ENCODE results near the gene L3MBTL4. TPM values are rescaled to one million over a fixed set of nuclear protein-coding genes. Genes with fewer than 3 reads are reported as not detected.

The L3MBTL4 gene
- total RNA-seq, 1 experiment from 2014 or later: not detected

- ATAC-seq (no peak), DNase-seq (ENCODE audit: low read depth, low spot score) (no peak)
- peaks cover 10 to 43% of the 10 kb centered on the region in 2 experiments; a peak in 2 of 4 replicates for H3K9me3 ChIP-seq (ENCODE audit: control insufficient read depth in 1 of 2, insufficient read depth in 1 of 2, low read depth in 1 of 2, low read length in 2 of 2)
- H3K4me1 ChIP-seq (ENCODE audit: control insufficient read depth in 1 of 2, insufficient read depth in 2 of 2, low read length in 2 of 2): no peaks in the 10 kb centered on the region
- H2AFZ ChIP-seq (ENCODE audit: low read depth, low read length, poor library complexity, severe bottlenecking): no peak overlapping the region
- no peak overlapping the region for H3K27ac ChIP-seq (ENCODE audit: low read depth, low read length)
- BruUV-seq (replicated peaks): no TSS peak
- RAD21 ChIA-PET (ENCODE audit: low non-redundant PET in 1 of 2, low total read pairs in 2 of 2, uncharacterized antibody in 2 of 2, unreplicated experiment in 2 of 2): no interaction called here
- no peaks in the 10 kb centered on the region for H4K20me1 ChIP-seq (ENCODE audit: insufficient read depth)
- no peaks in the 10 kb centered on the region for H3K9me2 ChIP-seq (ENCODE audit: insufficient read depth)
- H3K79me2 ChIP-seq (ENCODE audit: insufficient read depth, low read length): no peaks in the 10 kb centered on the region
- no peaks in the 10 kb centered on the region for H3K36me3 ChIP-seq (ENCODE audit: control insufficient read depth in 1 of 2, insufficient read depth in 2 of 2, low read length in 2 of 2)
- H3K9ac ChIP-seq (ENCODE audit: low read length): no peak overlapping the region
- H3K27me3 ChIP-seq (ENCODE audit: insufficient read depth, low read length): no peaks in the 10 kb centered on the region
- no peak for TF ChIP-seq FOSL1 (IDR thresholded peaks at IDR 0.05; ENCODE audit: low read depth)
- no peak overlapping the region for H3K4me2 ChIP-seq (ENCODE audit: low read length)
- intact Hi-C loops (cut with micrococcal nuclease): no loop called here
- no peak overlapping the region for H3K4me3 ChIP-seq (replicated peaks in 1 of 2; ENCODE audit: low read depth in 1 of 2, low read length in 2 of 2)
- CTCF ChIA-PET: no interaction called here
- POLR2A ChIA-PET: no interaction called here
Measured at GRCh38 chr18:5914016-5914415, 500.7 kb downstream of the L3MBTL4 start.

- RAD21 ChIA-PET (ENCODE audit: low non-redundant PET in 1 of 2, low total read pairs in 2 of 2, uncharacterized antibody in 2 of 2, unreplicated experiment in 2 of 2): no interaction called here
- no peak overlapping the region for H3K9ac ChIP-seq (ENCODE audit: low read length)
- POLR2A ChIA-PET: no interaction called here
- BruUV-seq (replicated peaks): no TSS peak
- CTCF ChIA-PET: no interaction called here
- H3K9me2 ChIP-seq (ENCODE audit: insufficient read depth): no peaks in the 10 kb centered on the region
- H2AFZ ChIP-seq (ENCODE audit: low read depth, low read length, poor library complexity, severe bottlenecking): no peak overlapping the region
- intact Hi-C loops (cut with micrococcal nuclease): no loop called here
- no peaks in the 10 kb centered on the region for H4K20me1 ChIP-seq (ENCODE audit: insufficient read depth)
- no peaks in the 10 kb centered on the region for H3K27me3 ChIP-seq (ENCODE audit: insufficient read depth, low read length)
- H3K4me3 ChIP-seq (replicated peaks in 1 of 2; ENCODE audit: low read depth in 1 of 2, low read length in 2 of 2): no peak overlapping the region
- TF ChIP-seq EZH2phosphoT487 (IDR thresholded peaks at IDR 0.05; ENCODE audit: borderline replicate concordance) (no peak), ZBTB33 (IDR thresholded peaks at IDR 0.05; ENCODE audit: extremely low read depth, insufficient replicate concordance, low read length) (no peak), JUND (IDR thresholded peaks at IDR 0.05) (no peak), ELF1 (IDR thresholded peaks at IDR 0.05; ENCODE audit: borderline replicate concordance, low read depth) (no peak), EZH2 (IDR thresholded peaks at IDR 0.05) (no peak)
- TF ChIP-seq, protein P1, sequence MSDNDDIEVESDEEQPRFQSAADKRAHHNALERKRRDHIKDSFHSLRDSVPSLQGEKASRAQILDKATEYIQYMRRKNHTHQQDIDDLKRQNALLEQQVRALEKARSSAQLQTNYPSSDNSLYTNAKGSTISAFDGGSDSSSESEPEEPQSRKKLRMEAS (IDR thresholded peaks at IDR 0.05): no peak
- TF ChIP-seq, protein P2, sequence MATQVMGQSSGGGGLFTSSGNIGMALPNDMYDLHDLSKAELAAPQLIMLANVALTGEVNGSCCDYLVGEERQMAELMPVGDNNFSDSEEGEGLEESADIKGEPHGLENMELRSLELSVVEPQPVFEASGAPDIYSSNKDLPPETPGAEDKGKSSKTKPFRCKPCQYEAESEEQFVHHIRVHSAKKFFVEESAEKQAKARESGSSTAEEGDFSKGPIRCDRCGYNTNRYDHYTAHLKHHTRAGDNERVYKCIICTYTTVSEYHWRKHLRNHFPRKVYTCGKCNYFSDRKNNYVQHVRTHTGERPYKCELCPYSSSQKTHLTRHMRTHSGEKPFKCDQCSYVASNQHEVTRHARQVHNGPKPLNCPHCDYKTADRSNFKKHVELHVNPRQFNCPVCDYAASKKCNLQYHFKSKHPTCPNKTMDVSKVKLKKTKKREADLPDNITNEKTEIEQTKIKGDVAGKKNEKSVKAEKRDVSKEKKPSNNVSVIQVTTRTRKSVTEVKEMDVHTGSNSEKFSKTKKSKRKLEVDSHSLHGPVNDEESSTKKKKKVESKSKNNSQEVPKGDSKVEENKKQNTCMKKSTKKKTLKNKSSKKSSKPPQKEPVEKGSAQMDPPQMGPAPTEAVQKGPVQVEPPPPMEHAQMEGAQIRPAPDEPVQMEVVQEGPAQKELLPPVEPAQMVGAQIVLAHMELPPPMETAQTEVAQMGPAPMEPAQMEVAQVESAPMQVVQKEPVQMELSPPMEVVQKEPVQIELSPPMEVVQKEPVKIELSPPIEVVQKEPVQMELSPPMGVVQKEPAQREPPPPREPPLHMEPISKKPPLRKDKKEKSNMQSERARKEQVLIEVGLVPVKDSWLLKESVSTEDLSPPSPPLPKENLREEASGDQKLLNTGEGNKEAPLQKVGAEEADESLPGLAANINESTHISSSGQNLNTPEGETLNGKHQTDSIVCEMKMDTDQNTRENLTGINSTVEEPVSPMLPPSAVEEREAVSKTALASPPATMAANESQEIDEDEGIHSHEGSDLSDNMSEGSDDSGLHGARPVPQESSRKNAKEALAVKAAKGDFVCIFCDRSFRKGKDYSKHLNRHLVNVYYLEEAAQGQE (IDR thresholded peaks at IDR 0.05; ENCODE audit: low read depth): no peak
- no peaks in the 10 kb centered on the region for H3K4me1 ChIP-seq (ENCODE audit: control insufficient read depth in 1 of 2, insufficient read depth in 2 of 2, low read length in 2 of 2)
- no peaks in the 10 kb centered on the region for H3K36me3 ChIP-seq (ENCODE audit: control insufficient read depth in 1 of 2, insufficient read depth in 2 of 2, low read length in 2 of 2)
- no peak overlapping the region for H3K27ac ChIP-seq (ENCODE audit: low read depth, low read length)
- H3K9me3 ChIP-seq (ENCODE audit: control insufficient read depth in 1 of 2, insufficient read depth in 1 of 2, low read depth in 1 of 2, low read length in 2 of 2): peaks cover 0 to 35% of the 10 kb centered on the region in 2 experiments; a peak in 2 of 4 replicates
- no peak overlapping the region for H3K4me2 ChIP-seq (ENCODE audit: low read length)
- no peaks in the 10 kb centered on the region for H3K79me2 ChIP-seq (ENCODE audit: insufficient read depth, low read length)
- ATAC-seq: no peak
- no peak for DNase-seq (ENCODE audit: low read depth, low spot score)
Measured at GRCh38 chr18:5912566-5912965, 502.1 kb downstream of the L3MBTL4 start.
